Mesodermal cell (in vitro differentiated cells): ENCODE data around the gene GNAS-AS1. TPM values are rescaled to one million over a fixed set of nuclear protein-coding genes. Genes with fewer than 3 reads are reported as not detected.

Source experiments
- H3K27ac ChIP-seq: 2 replicates; pipeline ENCODE4 v1.7.0; 2013; ENCODE audit warnings: mild to moderate bottlenecking, low read depth, low read length, moderate library complexity; ENCODE audit not compliant: severe bottlenecking
- H3K36me3 ChIP-seq: 2 replicates; pipeline ENCODE4 v1.7.1; 2013; ENCODE audit warnings: mild to moderate bottlenecking, low read length, moderate library complexity; ENCODE audit not compliant: control insufficient read depth, insufficient read depth
- H3K4me1 ChIP-seq: one replicate; pipeline ENCODE4 v1.7.1; 2013; ENCODE audit warnings: mild to moderate bottlenecking, low read length; ENCODE audit not compliant: insufficient read depth, control insufficient read depth, poor library complexity, severe bottlenecking
- H3K4me3 ChIP-seq: 2 replicates; pipeline ENCODE4 v1.7.0; 2013; ENCODE audit warnings: low read length, control low read depth, mild to moderate bottlenecking; ENCODE audit not compliant: insufficient read depth, poor library complexity, severe bottlenecking; ENCODE audit errors: extremely low read depth
- H3K9me3 ChIP-seq: 2 replicates; pipeline ENCODE4 v1.7.1; 2013; ENCODE audit warnings: mild to moderate bottlenecking, low read length, moderate library complexity; ENCODE audit not compliant: control insufficient read depth
- WGBS, 2 experiments: methylation state at CpG; one replicate each; pipeline ENCODE4 v1.1.5; 2013; ENCODE audit warnings: missing lambda C conversion rate in 2 of 2; ENCODE audit not compliant: insufficient coverage in 2 of 2; 5-methylcytosine and 5-hydroxymethylcytosine counted together
- polyA plus RNA-seq, 2 experiments: library from polyadenylated mRNA; stranded (reverse); fragments of 50-300 nt; gene quantifications; one replicate each; pipeline ENCODE4 v1.2.3, GENCODE V29; 2013

GNAS-AS1 gene
- 2.2 TPM for polyA plus RNA-seq (2013, experiment 1 of 2)
- polyA plus RNA-seq (2013, experiment 2 of 2), result 2.0 TPM

DNA sequence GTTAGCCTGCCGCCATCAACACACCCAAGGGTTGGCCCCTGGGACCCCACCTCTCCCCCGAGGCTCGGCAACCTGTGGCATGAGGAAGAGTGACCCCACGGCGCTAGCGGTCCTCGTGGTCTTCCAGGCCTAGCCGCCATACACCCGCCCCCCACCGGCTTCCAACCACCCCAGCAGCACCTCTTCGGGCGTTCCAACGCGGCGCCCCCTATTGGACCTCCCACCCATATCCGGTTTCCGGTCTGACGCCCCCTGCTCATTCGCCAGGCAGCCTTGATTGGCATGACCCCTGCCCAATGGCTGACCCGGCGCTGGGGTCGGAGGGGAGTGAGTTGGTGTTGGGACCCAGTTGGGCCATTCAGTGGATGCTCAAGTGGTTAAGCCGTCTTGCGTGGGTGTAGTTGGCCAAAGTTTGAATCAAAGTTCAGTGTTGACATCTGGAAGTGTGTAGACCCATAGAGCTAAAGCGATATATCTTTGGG lies at the start of gene GNAS-AS1:
Gene GNAS-AS1 (minus strand): TSS at position 210 of the 482 bp plus-strand sequence.
- peaks cover 4% of the 10 kb centered on the region for H3K36me3 ChIP-seq
- H3K27ac ChIP-seq, result no peak within 1 kb of the TSS
- peaks cover 3% of the 10 kb centered on the region for H3K4me1 ChIP-seq
- WGBS, 2 experiments, result 51 to 63% methylated on average over 16 to 17 of the region's 25 CpGs
- H3K9me3 ChIP-seq, result no peaks in the 10 kb centered on the region
- peak within 1 kb of the TSS; percentile 61 for H3K4me3 ChIP-seq

DNA sequence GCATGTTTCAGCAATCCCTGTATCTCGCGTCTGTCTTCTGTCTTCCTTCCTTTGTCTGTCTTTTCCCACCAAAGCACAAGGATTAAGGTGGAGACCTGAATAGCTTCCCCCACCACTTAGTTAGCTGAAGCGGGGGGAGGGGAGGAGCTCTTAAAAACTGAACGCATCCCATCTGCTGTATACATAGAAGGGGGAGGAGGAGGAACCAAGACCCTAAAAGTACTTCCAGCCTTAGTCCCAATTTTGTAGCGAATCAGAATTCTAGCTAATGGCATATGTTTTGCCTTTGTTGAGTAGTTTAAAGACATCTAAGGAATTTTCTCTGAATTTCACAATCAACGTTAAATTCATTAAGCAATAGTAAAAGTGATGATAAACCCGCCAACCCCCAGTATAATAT lies 49.7 kb upstream of the GNAS-AS1 start:
- Histone ChIP-seq H3K36me3 (peaks cover 96% of the 10 kb centered on the region), H3K9me3 (no peaks in the 10 kb centered on the region), H3K27ac (no peak overlapping the region), H3K4me3 (no peak overlapping the region), H3K4me1 (peaks cover 46% of the 10 kb centered on the region)
- 40 to 67% methylated on average over 1 of the region's 7 CpGs for WGBS, 2 experiments

GRCh38 chr20:58899512-58899911 lies 48.8 kb upstream of the GNAS-AS1 start:
- no peak overlapping the region for H3K4me3 ChIP-seq
- H3K4me1 ChIP-seq, result peaks cover 50% of the 10 kb centered on the region
- H3K36me3 ChIP-seq, result peaks cover 96% of the 10 kb centered on the region
- H3K9me3 ChIP-seq, result no peaks in the 10 kb centered on the region
- H3K27ac ChIP-seq, result no peak overlapping the region
- 85% methylated on average over 4 of the region's 10 CpGs; no CpG with 5 or more reads in 1 of the 2 experiments for WGBS, 2 experiments

GRCh38 chr20:58898629-58899408 lies 48.1 kb upstream of the GNAS-AS1 start:
- 93 to 94% methylated on average over 4 to 13 of the region's 15 CpGs for WGBS, 2 experiments
- peaks cover 50% of the 10 kb centered on the region for H3K4me1 ChIP-seq
- H3K36me3 ChIP-seq, result peaks cover 91% of the 10 kb centered on the region
- H3K4me3 ChIP-seq, result no peak overlapping the region
- H3K27ac ChIP-seq, result no peak overlapping the region
- no peaks in the 10 kb centered on the region for H3K9me3 ChIP-seq

DNA sequence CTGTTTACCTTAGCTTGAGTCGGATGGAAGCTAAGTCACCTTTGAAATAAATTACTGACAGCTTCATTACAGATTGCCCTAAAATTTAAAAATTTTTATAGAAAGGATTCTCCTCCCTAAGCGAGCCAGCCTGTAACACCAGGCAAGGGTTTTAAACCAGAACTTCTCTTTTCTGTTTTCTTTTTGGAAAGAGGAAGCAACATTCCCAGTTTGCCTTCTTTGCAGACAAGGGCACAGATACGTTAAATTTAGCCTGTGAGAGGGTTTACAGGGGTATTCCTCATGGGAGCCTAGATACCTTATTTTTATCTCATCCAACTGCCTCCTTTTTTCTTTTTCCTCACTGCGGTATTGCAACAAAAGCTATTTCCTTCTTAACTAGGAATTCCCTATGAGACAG lies 46.8 kb upstream of the GNAS-AS1 start:
- Histone ChIP-seq H3K4me3 (no peak overlapping the region), H3K4me1 (peaks cover 50% of the 10 kb centered on the region), H3K9me3 (no peaks in the 10 kb centered on the region), H3K36me3 (peaks cover 79% of the 10 kb centered on the region), H3K27ac (peak overlapping the region; percentile 14)
- WGBS, 2 experiments, result 74% methylated on average over 2 of the region's 4 CpGs; no CpG with 5 or more reads in 1 of the 2 experiments

DNA sequence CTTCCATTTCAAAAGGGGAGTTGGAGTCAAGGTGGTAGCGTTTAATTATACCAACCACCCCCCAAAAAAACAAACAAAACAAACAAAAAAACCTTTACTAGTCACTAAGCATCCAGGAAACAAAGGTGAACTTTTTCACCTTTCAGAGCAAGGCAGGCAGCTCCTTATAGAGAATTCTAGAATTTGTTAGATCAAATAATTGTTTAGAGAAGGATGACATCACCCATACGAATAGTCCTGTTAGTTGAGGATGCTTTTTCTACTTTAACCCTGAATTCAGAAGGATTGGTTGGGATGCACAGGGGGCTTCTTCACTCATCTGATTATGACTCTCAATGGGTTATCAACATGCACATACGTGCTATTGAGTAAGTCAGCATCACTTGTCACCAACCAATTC lies 46.1 kb upstream of the GNAS-AS1 start:
- no peak overlapping the region for H3K27ac ChIP-seq
- WGBS, 2 experiments, result 60 to 100% methylated on average over 1 to 2 of the region's 3 CpGs

DNA sequence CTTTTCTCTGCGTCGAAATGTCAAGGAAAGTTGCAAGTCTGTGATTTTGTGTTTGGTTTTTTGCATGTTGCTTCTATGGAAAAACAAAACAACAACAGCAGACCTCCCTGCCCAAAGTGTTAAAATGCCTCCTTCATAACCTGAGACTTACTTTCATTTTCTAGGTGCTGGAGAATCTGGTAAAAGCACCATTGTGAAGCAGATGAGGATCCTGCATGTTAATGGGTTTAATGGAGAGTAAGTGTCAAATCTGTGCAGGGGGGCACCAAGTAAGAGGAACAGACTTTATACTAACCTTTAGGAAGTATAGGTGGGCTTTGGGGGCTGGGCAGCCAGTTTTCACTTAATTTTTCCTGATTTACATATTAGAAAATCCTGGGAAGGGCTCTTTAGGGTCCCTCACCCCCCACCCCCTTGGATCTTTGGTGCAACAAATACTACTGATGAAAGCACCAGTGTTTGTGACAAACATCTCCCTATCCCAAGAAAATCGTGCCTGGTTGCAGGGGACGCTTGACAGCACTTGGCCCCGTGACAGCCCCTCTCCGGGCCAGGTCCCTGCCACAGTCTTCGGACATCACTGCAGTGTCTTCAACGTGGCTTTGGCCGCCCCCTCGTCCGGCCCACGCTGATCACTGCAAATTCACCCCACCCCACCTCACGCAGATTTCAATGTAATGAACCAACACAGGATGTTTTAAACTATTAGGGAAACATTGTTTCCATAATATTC lies 44.9 kb upstream of the GNAS-AS1 start:
- H3K27ac ChIP-seq, result peak overlapping the region; percentile 24
- no peak overlapping the region for H3K4me3 ChIP-seq
- H3K9me3 ChIP-seq, result no peaks in the 10 kb centered on the region
- WGBS, 2 experiments, result 81 to 83% methylated on average over 5 to 6 of the region's 13 CpGs
- peaks cover 48% of the 10 kb centered on the region for H3K4me1 ChIP-seq
- peaks cover 62% of the 10 kb centered on the region for H3K36me3 ChIP-seq

More for the DNA sequence above, 46.1 kb upstream of the GNAS-AS1 start:
- Histone ChIP-seq H3K36me3 (peaks cover 72% of the 10 kb centered on the region), H3K4me3 (no peak overlapping the region), H3K9me3 (no peaks in the 10 kb centered on the region), H3K4me1 (peaks cover 48% of the 10 kb centered on the region)

DNA sequence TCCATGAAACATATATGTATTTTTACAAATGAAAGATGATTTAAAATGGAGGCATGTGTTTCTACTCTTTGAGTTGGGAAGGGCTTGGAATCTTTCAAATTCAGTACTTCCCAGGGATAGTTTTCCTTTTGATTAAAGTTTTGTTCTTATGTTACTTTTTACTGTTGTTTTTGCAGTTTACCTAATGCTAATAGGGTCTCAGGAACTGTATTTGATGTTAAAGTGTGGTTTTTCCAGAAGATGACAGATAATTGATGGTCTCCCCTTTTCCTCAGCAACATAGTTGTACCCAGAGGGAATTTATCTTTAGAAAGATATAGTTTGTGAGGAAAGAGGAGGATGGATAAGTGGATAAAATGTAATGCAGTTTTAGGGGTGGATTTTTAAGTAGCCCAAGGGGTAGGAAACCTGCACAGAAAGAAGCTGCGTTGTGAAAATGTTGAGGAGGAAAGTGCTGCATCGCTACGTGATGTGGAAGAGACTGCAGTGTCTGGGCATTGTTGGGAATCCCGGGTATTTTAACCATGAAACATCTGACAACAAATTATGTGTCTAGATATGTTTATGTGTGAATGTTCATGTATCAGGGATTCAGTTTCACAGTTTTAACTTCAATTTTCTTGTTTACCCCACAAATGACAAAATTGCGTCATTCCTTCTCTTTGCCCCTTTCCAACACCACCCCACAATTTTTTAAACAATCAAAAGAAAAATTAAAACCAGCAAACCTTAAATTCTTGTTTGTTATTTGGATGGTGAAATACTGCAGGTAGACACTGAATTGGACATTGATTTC lies 44.1 kb upstream of the GNAS-AS1 start:
- Histone ChIP-seq H3K36me3 (peaks cover 55% of the 10 kb centered on the region), H3K9me3 (no peaks in the 10 kb centered on the region), H3K27ac (peak overlapping the region; percentile 24), H3K4me3 (peak overlapping the region; percentile 12), H3K4me1 (peaks cover 43% of the 10 kb centered on the region)
- WGBS, 2 experiments, result 42 to 45% methylated on average over 4 to 5 of the region's 5 CpGs

DNA sequence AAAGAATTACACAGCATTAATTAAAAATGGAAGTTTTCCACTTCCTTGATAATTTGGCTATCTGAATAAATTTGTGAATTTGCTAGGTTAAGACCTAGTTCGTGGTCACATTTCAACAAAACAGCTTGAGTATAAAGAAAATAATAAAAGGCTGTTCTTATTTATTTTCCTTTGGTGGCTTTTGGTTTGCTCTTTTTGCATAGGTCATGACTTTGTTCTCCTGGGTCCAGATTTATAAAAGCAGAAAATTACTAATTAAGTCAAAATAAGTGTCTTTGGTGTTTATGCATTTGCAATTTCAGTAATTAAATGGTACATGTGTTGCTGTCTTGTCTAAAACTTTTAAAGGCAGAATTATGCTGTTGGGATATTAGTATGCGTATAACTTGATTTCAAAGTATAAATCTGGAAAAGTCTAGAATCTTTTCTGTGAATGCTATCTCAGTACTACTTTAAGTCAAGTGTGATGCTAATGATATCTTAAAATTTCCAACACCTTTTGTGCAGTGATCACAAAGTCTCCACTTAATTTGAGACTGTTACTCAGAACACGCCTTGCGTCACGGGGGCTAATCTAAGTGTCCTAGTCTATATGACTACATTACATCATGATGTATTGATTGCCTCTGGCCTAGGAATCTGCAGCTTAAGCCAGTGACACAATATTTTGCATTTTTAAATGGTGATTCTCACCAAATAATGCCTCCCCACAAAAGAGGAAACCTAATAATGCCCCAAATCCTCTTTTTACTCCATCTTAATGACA lies 42.8 kb upstream of the GNAS-AS1 start:
- peaks cover 34% of the 10 kb centered on the region for H3K4me1 ChIP-seq
- H3K27ac ChIP-seq, result peak overlapping the region; percentile 11
- H3K4me3 ChIP-seq, result peak overlapping the region; percentile 84
- no peaks in the 10 kb centered on the region for H3K9me3 ChIP-seq
- H3K36me3 ChIP-seq, result peaks cover 42% of the 10 kb centered on the region
- WGBS, 2 experiments, result 33 to 57% methylated on average over 3 of the region's 5 CpGs

GRCh38 chr20:58892932-58893224 lies 42.2 kb upstream of the GNAS-AS1 start:
- Histone ChIP-seq H3K27ac (peak overlapping the region; percentile 98), H3K9me3 (no peaks in the 10 kb centered on the region), H3K4me3 (peak overlapping the region; percentile 84), H3K4me1 (peaks cover 29% of the 10 kb centered on the region), H3K36me3 (peaks cover 36% of the 10 kb centered on the region)
- WGBS, 2 experiments, result no CpG with 5 or more reads among the region's 1 CpG
